HepG2 (cell line): Measurements from ENCODE around the gene HSD17B8. TPM values are rescaled to one million over a fixed set of nuclear protein-coding genes. Genes with fewer than 3 reads are reported as not detected.

ENCODE experiments used
- E2F5 ChIP-seq: sonication (generic); formaldehyde crosslinking; conservative IDR thresholded peaks from 2 replicates; pipeline ENCODE4 v1.4.0; 2020; ENCODE audit warnings: missing genetic modification reagents
- ELF1 ChIP-seq: sonication (generic); formaldehyde crosslinking; IDR thresholded peaks from 2 replicates; pipeline ENCODE4 v1.4.0; 2020; ENCODE audit warnings: missing genetic modification reagents
- FOXK1 ChIP-seq: sonication (generic); formaldehyde crosslinking; IDR thresholded peaks from 2 replicates; pipeline ENCODE4 v1.4.0; 2020; ENCODE audit warnings: low read depth, missing genetic modification reagents, borderline replicate concordance
- GTF2F1 ChIP-seq: fragments of 150-350 bp; IDR thresholded peaks from 2 replicates; pipeline ENCODE4 v1.6.1; 2014; ENCODE audit warnings: low read length
- HES4 ChIP-seq: sonication (generic); formaldehyde crosslinking; IDR thresholded peaks from 2 replicates; pipeline ENCODE4 v1.9.0; 2021; ENCODE audit warnings: mild to moderate bottlenecking, missing genetic modification reagents, borderline replicate concordance
- IRX3 ChIP-seq: sonication (generic); formaldehyde crosslinking; IDR thresholded peaks from 2 replicates; pipeline ENCODE4 v1.8.1; 2023; ENCODE audit warnings: mild to moderate bottlenecking, low read depth, missing genetic modification reagents, borderline replicate concordance
- KLF15 ChIP-seq: sonication (generic); formaldehyde crosslinking; IDR thresholded peaks from 2 replicates; pipeline ENCODE4 v1.8.1; 2023; ENCODE audit warnings: borderline replicate concordance, mild to moderate bottlenecking, inconsistent platforms, missing genetic modification reagents, mixed read lengths
- PAXIP1 ChIP-seq: sonication (generic); formaldehyde crosslinking; conservative IDR thresholded peaks from 2 replicates; pipeline ENCODE4 v1.4.0; 2020; ENCODE audit warnings: mild to moderate bottlenecking, missing genetic modification reagents, moderate library complexity
- SKI ChIP-seq: fragments of 450-650 bp; IDR thresholded peaks from one replicate; pipeline ENCODE4 v1.6.1; 2018; ENCODE audit warnings: mild to moderate bottlenecking; ENCODE audit not compliant: partially characterized antibody
- TOE1 ChIP-seq: sonication (generic); formaldehyde crosslinking; IDR thresholded peaks from 2 replicates; pipeline ENCODE4 v1.4.0; 2020; ENCODE audit warnings: mild to moderate bottlenecking, missing genetic modification reagents
- XBP1 ChIP-seq: sonication (generic); formaldehyde crosslinking; IDR thresholded peaks from 2 replicates; pipeline ENCODE4 v1.5.0; 2020; ENCODE audit warnings: missing genetic modification reagents
- ZEB1 ChIP-seq: IDR thresholded peaks from 2 replicates; pipeline ENCODE4 v1.6.1; 2012; ENCODE audit warnings: mild to moderate bottlenecking, low read depth, inconsistent platforms; ENCODE audit not compliant: insufficient replicate concordance
- ZGPAT ChIP-seq: IDR thresholded peaks from 2 replicates; pipeline ENCODE4 v1.6.1; 2016; ENCODE audit warnings: mild to moderate bottlenecking
- ZNF3 ChIP-seq: IDR thresholded peaks from 2 replicates; pipeline ENCODE4 v1.7.0; 2017; ENCODE audit warnings: inconsistent platforms
- ZNF383 ChIP-seq: sonication (generic); formaldehyde crosslinking; IDR thresholded peaks from 2 replicates; pipeline ENCODE4 v1.4.0; 2020; ENCODE audit warnings: missing genetic modification reagents, mild to moderate bottlenecking, borderline replicate concordance
- ZNF577 ChIP-seq: sonication (generic); formaldehyde crosslinking; IDR thresholded peaks from 2 replicates; pipeline ENCODE4 v1.4.0; 2020; ENCODE audit warnings: mild to moderate bottlenecking, low read depth, missing genetic modification reagents, borderline replicate concordance
- ZNF607 ChIP-seq: sonication (generic); formaldehyde crosslinking; IDR thresholded peaks from 2 replicates; pipeline ENCODE4 v1.5.1; 2020; ENCODE audit warnings: missing genetic modification reagents, mild to moderate bottlenecking, borderline replicate concordance
- ZNF792 ChIP-seq: IDR thresholded peaks from 2 replicates; pipeline ENCODE4 v1.6.1; 2016
- ZSCAN12 ChIP-seq: sonication (generic); formaldehyde crosslinking; IDR thresholded peaks from 2 replicates; pipeline ENCODE4 v1.9.0; 2021; ENCODE audit warnings: mild to moderate bottlenecking, missing genetic modification reagents
- ZSCAN29 ChIP-seq: sonication (generic); formaldehyde crosslinking; conservative IDR thresholded peaks from 2 replicates; pipeline ENCODE4 v1.4.0; 2020; ENCODE audit warnings: mild to moderate bottlenecking, missing genetic modification reagents
- polyA plus RNA-seq, 8 experiments: library from polyadenylated mRNA; depleted of rRNA in 3 of 8; stranded (reverse) in 7 of 8; unstranded in 1 of 8; fragments of >200 nt; fragmentation: Illumina TruSeq in 4 of 8; extraction: Trizol in 4 of 8; gene quantifications; 2 replicates each; pipeline versions ENCODE4 v1.2.1 to v1.2.3, GENCODE V29; 2011 to 2016; ENCODE audit warnings: low read depth in 4 of 8, missing spikeins in 1 of 8, mixed read lengths in 1 of 8; ENCODE audit not compliant: insufficient read depth in 1 of 8
- total RNA-seq, 5 experiments: library from RNA; depleted of rRNA; stranded (reverse); fragments of >200 nt; fragmentation: Illumina TruSeq; extraction: Trizol; gene quantifications; 2 replicates each; pipeline ENCODE4 v1.2.3, GENCODE V29; 2016; ENCODE audit warnings: low read depth in 1 of 5
- TF ChIP-seq, protein P1 (sequence below): sonication (generic); formaldehyde crosslinking; IDR thresholded peaks from 2 replicates; pipeline ENCODE4 v1.5.1; 2020; ENCODE audit warnings: mild to moderate bottlenecking, missing genetic modification reagents

Gene HSD17B8
- total and polyA plus RNA-seq, 2 of the 13 experiments (the other 11 are each of a cell fraction or from before 2014, with no cell fraction given) = 12.6 to 20.1 TPM

- TF ChIP-seq KLF15 (CRISPR knock-in tag) (peak; percentile 87; the same call in 1 of the 2 replicates), ZNF607 (CRISPR knock-in tag) (peak; percentile 90), ZNF3 (CRISPR knock-in tag) (no peak), IRX3 (no peak), FOXK1 (CRISPR knock-in tag) (no peak), ZGPAT (CRISPR knock-in tag) (peak; percentile 69), E2F5 (no peak; the same call in 1 of the 2 replicates), GTF2F1 (no peak), TOE1 (CRISPR knock-in tag) (no peak), XBP1 (peak; percentile 79; the same call in 1 of the 2 replicates), HES4 (CRISPR knock-in tag) (no peak; the same call in none of the 2 replicates), ZEB1 (no peak), ZNF383 (CRISPR knock-in tag) (0 out of 2 replicates have a peak, but pooled peaks have one; percentile 63), ZSCAN12 (no peak), PAXIP1 (CRISPR knock-in tag) (peak; percentile 88), SKI (peak; percentile 63), ZNF577 (no peak), ZSCAN29 (CRISPR knock-in tag) (peak; percentile 70; the same call in 1 of the 2 replicates), ZNF792 (CRISPR knock-in tag) (no peak; the same call in 1 of the 2 replicates), ELF1 (CRISPR knock-in tag) (peak; percentile 62; the same call in 1 of the 2 replicates)
- TF ChIP-seq, protein P1, sequence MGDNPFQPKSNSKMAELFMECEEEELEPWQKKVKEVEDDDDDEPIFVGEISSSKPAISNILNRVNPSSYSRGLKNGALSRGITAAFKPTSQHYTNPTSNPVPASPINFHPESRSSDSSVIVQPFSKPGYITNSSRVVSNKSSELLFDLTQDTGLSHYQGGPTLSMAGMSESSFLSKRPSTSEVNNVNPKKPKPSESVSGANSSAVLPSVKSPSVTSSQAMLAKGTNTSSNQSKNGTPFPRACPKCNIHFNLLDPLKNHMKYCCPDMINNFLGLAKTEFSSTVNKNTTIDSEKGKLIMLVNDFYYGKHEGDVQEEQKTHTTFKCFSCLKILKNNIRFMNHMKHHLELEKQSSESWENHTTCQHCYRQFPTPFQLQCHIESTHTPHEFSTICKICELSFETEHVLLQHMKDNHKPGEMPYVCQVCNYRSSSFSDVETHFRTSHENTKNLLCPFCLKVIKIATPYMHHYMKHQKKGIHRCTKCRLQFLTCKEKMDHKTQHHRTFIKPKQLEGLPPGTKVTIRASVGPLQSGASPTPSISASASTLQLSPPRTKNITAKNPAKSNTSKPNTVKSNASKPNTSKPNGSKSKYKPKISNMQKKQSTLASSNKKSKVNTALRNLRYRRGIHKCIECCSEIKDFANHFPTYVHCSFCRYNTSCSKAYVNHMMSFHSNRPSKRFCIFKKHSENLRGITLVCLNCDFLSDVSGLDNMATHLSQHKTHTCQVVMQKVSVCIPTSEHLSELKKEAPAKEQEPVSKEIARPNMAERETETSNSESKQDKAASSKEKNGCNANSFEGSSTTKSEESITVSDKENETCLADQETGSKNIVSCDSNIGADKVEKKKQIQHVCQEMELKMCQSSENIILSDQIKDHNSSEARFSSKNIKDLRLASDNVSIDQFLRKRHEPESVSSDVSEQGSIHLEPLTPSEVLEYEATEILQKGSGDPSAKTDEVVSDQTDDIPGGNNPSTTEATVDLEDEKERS (CRISPR knock-in tag) = peak; percentile 68
Measured at GRCh38 chr6:33248932-33249731, 44.7 kb downstream of the HSD17B8 start (continued).
